ENCODE data around the gene INPP5J. TPM values are rescaled to one million over a fixed set of nuclear protein-coding genes. Genes with fewer than 3 reads are reported as not detected.

The INPP5J gene
- total and polyA plus RNA-seq, 2 of the 13 experiments (the other 11 are each of a cell fraction or from before 2014, with no cell fraction given), result 0.24 to 1.1 TPM

GRCh38 chr22:31107178-31107893 is 15.4 kb upstream of the INPP5J start, which contains the start of gene SELENOM (continued):
- TF ChIP-seq PCBP1 (IDR thresholded peaks at IDR 0.05; ENCODE audit: borderline replicate concordance, low read depth, low read length) (0 out of 2 replicates have a peak, but pooled peaks have one; percentile 22), FIP1L1 (IDR thresholded peaks at IDR 0.05; ENCODE audit: borderline replicate concordance, insufficient read depth, low read depth, low read length) (no peak), MYC (CRISPR knock-in tag; IDR thresholded peaks at IDR 0.05; ENCODE audit: borderline replicate concordance) (no peak), FOXJ3 (CRISPR knock-in tag; IDR thresholded peaks at IDR 0.05; ENCODE audit: borderline replicate concordance) (no peak), MTA3 (CRISPR knock-in tag; IDR thresholded peaks at IDR 0.05) (no peak), ZFY (CRISPR knock-in tag; IDR thresholded peaks at IDR 0.05) (peak; percentile 26; the same call in 1 of the 2 replicates), ZBTB20 (CRISPR knock-in tag; IDR thresholded peaks at IDR 0.05; ENCODE audit: borderline replicate concordance, low read depth) (no peak), ZNF143 (CRISPR knock-in tag; IDR thresholded peaks at IDR 0.05) (no peak), POLR2AphosphoS5 (IDR thresholded peaks at IDR 0.05; ENCODE audit: low read depth, low read length) (no peak), ZFP82 (CRISPR knock-in tag; IDR thresholded peaks at IDR 0.05; ENCODE audit: borderline replicate concordance) (no peak), ZNF605 (CRISPR knock-in tag; IDR thresholded peaks at IDR 0.05) (no peak), IKZF4 (CRISPR knock-in tag; IDR thresholded peaks at IDR 0.05; ENCODE audit: borderline replicate concordance, low read depth, not compliant biosample characterization) (no peak), ZNF567 (CRISPR knock-in tag; IDR thresholded peaks at IDR 0.05; ENCODE audit: borderline replicate concordance) (0 out of 2 replicates have a peak, but pooled peaks have one; percentile 76), MEF2D (CRISPR knock-in tag; IDR thresholded peaks at IDR 0.05) (no peak), NFIC (IDR thresholded peaks at IDR 0.05; ENCODE audit: low read length) (no peak), ZNF547 (CRISPR knock-in tag; IDR thresholded peaks at IDR 0.05) (no peak), HMG20A (CRISPR knock-in tag; IDR thresholded peaks at IDR 0.05; ENCODE audit: borderline replicate concordance) (no peak), SOX5 (CRISPR knock-in tag; IDR thresholded peaks at IDR 0.05; ENCODE audit: borderline replicate concordance) (peak; percentile 39; the same call in 1 of the 2 replicates), ZBTB21 (CRISPR knock-in tag; IDR thresholded peaks at IDR 0.05) (no peak), ZBTB39 (CRISPR knock-in tag; IDR thresholded peaks at IDR 0.05) (no peak), NFE2L2 (IDR thresholded peaks at IDR 0.05; ENCODE audit: low read length) (no peak), ARNT2 (CRISPR knock-in tag; IDR thresholded peaks at IDR 0.05; ENCODE audit: low read depth) (no peak), ZUFSP (CRISPR knock-in tag; IDR thresholded peaks at IDR 0.05; ENCODE audit: borderline replicate concordance) (no peak), ZC3H13 (CRISPR knock-in tag; IDR thresholded peaks at IDR 0.05) (no peak), ZSCAN31 (CRISPR knock-in tag; IDR thresholded peaks at IDR 0.05; ENCODE audit: low read depth) (no peak), NONO (IDR thresholded peaks at IDR 0.05) (no peak), NONO (CRISPR knock-in tag; conservative IDR thresholded peaks at IDR 0.05) (peak; percentile 58; the same call in 1 of the 2 replicates), TOE1 (CRISPR knock-in tag; IDR thresholded peaks at IDR 0.05) (no peak)
